ENCODE results near the gene GORASP1.

Gene GORASP1

GRCh38 chr3:39140341-39140971, 33.0 kb upstream of the GORASP1 start:
- no peak for DNase-seq

- no peak for DNase-seq
Observed at GRCh38 chr3:39139442-39139841, 32.0 kb upstream of the GORASP1 start.

- DNase-seq: no peak
Observed at GRCh38 chr3:39138804-39139415, 31.5 kb upstream of the GORASP1 start.

- no peak for DNase-seq
Observed at GRCh38 chr3:39137991-39138803, 30.8 kb upstream of the GORASP1 start.

- DNase-seq: no peak
Observed at GRCh38 chr3:39137435-39137936, 30.1 kb upstream of the GORASP1 start.

GRCh38 chr3:39136533-39137434, 29.4 kb upstream of the GORASP1 start:
- no peak for DNase-seq

- DNase-seq: no peak
Observed at GRCh38 chr3:39135170-39135805, 27.9 kb upstream of the GORASP1 start.

- DNase-seq: no peak
Observed at GRCh38 chr3:39134305-39134704, 26.9 kb upstream of the GORASP1 start.

- DNase-seq: no peak
Observed at GRCh38 chr3:39133822-39134221, 26.4 kb upstream of the GORASP1 start.

- DNase-seq: no peak
Observed at GRCh38 chr3:39133093-39133490, 25.7 kb upstream of the GORASP1 start.

GRCh38 chr3:39132096-39133092, 25.0 kb upstream of the GORASP1 start:
- DNase-seq: no peak

GRCh38 chr3:39130693-39131265, 23.4 kb upstream of the GORASP1 start:
- DNase-seq: no peak

- DNase-seq: no peak
Observed at GRCh38 chr3:39130026-39130425, 22.6 kb upstream of the GORASP1 start.

GRCh38 chr3:39128951-39129350, 21.5 kb upstream of the GORASP1 start:
- DNase-seq: no peak

GRCh38 chr3:39127908-39128304, 20.5 kb upstream of the GORASP1 start:
- no peak for DNase-seq

- no peak for DNase-seq
Observed at GRCh38 chr3:39127269-39127907, 20.0 kb upstream of the GORASP1 start.

- DNase-seq: no peak
Observed at GRCh38 chr3:39126532-39127071, 19.2 kb upstream of the GORASP1 start.

GRCh38 chr3:39125841-39126500, 18.5 kb upstream of the GORASP1 start:
- no peak for DNase-seq
